HG03442 (cell line): ENCODE results near the gene CCL25.
"Not testable (repeated sequence)": the region's sequence is repeated elsewhere in the genome, so short reads cannot be mapped to it uniquely, and the experiment has no call there.

Experiments used
- ATAC-seq: cut with Tn5 transposase; IDR thresholded peaks from one replicate; pipeline ENCODE4 v1.9.1; 2021; ENCODE audit warnings: mild to moderate bottlenecking, moderate library complexity; ENCODE audit not compliant: unreplicated experiment

The CCL25 gene

DNA sequence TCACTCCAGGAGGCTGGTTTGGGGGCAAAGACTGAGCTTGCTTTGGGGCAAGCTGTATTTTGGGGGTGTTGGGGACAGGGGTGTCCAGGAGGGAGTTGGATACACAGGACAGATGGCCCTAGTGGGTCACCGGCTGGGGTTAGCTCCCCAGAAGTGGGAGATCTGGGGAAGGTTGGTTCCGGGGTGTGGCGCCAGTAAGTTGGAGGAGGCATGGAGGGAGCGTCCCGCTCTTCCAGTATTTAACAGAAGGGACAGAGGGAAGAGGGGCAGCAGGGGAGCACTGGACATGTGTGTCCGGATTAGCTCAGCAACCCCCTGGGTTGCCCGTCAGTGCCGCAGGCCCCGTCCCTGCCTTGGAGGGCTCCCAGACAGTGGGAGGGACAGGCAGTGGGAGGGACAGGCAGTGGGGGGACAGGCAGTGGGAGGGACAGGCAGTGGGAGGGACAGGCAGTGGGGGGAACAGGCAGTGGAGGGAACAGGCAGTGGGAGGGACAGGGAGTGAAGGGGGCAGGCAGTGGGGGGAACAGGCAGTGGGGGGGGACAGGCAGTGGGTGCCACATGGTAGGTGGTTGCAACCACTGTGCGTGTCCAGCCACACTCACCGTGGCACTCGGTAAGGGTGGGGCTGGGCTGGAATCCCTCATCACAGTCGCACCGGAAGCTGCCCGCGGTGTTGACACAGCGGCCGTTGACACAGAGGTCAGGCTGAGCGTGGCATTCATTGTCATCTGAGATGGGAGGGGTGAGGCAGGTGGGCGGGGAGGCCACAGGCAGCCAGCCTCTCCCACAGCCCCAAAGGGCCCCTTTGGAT, 33.2 kb downstream of the CCL25 start:
- no peak for ATAC-seq

- no peak for ATAC-seq
Observed at GRCh38 chr19:8086849-8087248, 34.3 kb downstream of the CCL25 start.

DNA sequence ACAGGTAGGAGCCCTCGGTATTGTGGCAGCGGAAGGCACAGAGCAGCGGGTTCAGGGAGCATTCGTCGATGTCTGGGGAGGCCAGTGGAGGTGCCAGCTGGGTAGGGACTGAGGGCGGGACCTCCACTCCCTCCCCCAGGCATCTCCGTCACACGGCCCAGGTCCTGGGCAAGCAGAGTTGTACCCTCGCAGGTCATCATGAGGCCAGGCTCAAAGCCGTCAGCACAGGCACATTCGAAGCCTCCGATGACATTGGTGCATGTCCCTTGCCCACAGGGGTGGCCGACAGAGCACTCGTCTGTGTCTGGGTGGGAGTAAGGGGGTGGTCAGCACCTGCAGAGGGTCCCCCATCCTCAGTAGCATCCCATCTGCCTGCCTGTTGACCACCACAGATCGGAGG, 35.3 kb downstream of the CCL25 start:
- no peak for ATAC-seq

GRCh38 chr19:8088752-8089663, 36.4 kb downstream of the CCL25 start:
- ATAC-seq = no peak

GRCh38 chr19:8089664-8090601, 37.4 kb downstream of the CCL25 start:
- ATAC-seq = no peak

- no peak for ATAC-seq
Observed at GRCh38 chr19:8090950-8091349, 38.4 kb downstream of the CCL25 start.

GRCh38 chr19:8093740-8094139, 41.2 kb downstream of the CCL25 start:
- no peak for ATAC-seq

- no peak for ATAC-seq
Observed at GRCh38 chr19:8094336-8094735, 41.8 kb downstream of the CCL25 start.

DNA sequence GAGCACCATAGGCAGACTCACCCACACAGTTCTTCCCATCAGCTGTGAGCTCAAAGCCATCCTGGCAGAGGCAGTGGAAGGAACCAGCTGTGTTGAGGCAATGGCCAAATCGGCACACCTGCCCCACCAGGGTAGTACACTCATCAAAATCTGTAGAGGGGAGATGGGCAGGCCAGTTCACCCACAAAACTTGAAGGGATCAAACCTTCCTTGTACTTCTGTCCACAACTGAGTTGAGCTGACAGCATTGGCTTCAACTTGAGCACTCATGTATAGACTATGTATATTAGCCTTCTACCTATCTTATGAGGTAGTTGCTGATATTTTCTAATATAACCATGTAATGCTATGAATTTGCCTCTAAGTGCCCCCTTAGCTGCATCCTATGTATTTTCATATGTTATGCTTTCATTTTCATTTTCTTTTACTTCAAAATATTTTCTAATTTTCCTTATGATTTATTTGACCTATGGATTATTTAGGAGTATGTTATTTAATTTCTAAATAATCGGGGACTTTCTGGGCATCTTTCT, 42.9 kb downstream of the CCL25 start:
- no peak for ATAC-seq

GRCh38 chr19:8096071-8096470, 43.5 kb downstream of the CCL25 start:
- no peak for ATAC-seq

DNA sequence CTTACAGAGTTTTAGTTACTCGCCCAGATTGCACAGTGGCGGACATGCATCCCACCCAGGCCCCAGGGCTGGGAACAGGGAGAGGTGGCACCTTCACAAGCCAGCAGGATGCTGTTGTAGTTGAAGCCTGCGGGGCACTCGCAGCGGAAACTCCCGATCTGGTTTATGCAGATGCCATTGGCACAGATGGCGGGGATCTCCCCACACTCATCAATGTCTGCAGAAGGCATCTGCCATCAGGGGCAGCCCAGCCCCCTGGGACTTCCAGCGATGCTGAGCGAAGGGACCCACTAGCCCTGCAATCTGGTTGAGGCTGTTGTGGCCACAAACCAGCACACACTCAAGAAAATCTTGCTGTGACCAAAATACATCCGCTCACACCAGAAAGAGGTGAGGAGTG, 44.6 kb downstream of the CCL25 start:
- ATAC-seq = no peak

GRCh38 chr19:8097681-8098567, 45.4 kb downstream of the CCL25 start:
- no peak for ATAC-seq

GRCh38 chr19:8101311-8101710, 48.8 kb downstream of the CCL25 start:
- ATAC-seq = no peak

GRCh38 chr19:8101910-8102309, 49.4 kb downstream of the CCL25 start:
- ATAC-seq = not testable (repeated sequence)

DNA sequence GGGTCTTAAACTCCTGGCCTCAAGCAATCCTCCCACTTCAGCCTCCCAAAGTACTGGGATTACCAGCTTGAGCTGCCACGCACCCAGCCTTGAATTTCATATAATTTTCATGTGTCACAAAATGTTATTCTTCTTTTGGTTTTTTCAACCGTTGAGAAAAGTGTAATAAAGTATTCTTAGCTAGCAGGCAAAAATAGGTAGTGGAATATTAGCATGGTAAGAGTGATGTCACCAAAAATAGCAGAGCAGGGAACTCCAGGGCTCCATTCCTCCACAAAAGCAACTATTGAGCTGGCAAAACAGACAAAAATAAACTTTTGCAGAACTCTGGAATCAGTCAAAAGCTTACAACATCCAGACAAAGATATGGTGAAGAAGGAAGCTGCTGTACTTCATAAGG, 52.9 kb downstream of the CCL25 start:
- no peak for ATAC-seq

GRCh38 chr19:8107301-8107903, 54.8 kb downstream of the CCL25 start:
- no peak for ATAC-seq

- no peak for ATAC-seq
Observed at GRCh38 chr19:8108560-8109445, 56.2 kb downstream of the CCL25 start.

DNA sequence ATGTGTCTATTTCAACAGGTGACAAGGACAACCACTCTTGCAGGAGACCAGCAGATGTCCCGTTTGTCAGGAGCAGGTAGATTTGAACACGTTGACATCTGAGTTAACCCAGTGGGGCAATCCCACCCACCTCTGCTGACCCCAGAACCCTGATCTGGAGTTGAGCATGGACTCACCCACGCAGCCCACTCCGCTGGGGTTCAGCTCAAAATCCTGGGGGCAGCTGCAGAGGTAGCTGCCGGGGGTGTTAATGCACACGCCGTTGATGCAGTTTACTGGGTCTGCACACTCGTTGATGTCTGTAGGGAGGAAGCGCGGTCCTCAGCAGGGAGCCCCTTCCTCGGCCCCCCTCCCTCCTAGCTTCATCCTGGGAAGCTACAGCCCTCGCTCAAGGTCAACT, 56.9 kb downstream of the CCL25 start:
- ATAC-seq = no peak
